HG02938 (cell line): ENCODE results near the gene MAGOH.

Experiments used
- ATAC-seq: cut with Tn5 transposase; IDR thresholded peaks from one replicate; pipeline ENCODE4 v1.9.1; 2021; ENCODE audit warnings: mild to moderate bottlenecking, moderate library complexity; ENCODE audit not compliant: unreplicated experiment

Gene MAGOH

GRCh38 chr1:53271446-53272090 is 33.2 kb upstream of the MAGOH start:
- no peak for ATAC-seq

DNA sequence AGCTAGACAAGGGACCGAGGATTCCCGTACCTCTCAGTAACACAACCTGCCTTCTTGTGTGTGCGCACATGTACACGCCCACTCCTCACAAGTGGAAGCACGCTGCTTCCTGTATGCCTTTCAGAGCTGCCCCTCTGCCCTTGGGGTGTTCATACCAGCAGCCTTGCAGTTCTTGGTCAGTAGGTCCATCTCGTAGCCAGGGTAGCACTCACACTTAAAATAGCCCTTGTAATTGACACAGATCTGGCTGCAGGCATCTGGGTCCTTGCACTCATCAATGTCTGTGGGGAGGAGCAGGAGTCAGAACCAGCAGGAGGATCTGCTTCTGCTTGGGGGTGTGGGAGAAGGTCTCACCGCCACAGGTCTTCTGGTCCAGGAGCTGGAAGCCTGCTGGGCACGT is 32.6 kb upstream of the MAGOH start:
- ATAC-seq, result no peak

- no peak for ATAC-seq
Observed at GRCh38 chr1:53270107-53270506, 31.8 kb upstream of the MAGOH start.

- no peak for ATAC-seq
Observed at GRCh38 chr1:53267761-53268160, 29.4 kb upstream of the MAGOH start.

GRCh38 chr1:53266038-53266437 is 27.7 kb upstream of the MAGOH start:
- ATAC-seq, result no peak

DNA sequence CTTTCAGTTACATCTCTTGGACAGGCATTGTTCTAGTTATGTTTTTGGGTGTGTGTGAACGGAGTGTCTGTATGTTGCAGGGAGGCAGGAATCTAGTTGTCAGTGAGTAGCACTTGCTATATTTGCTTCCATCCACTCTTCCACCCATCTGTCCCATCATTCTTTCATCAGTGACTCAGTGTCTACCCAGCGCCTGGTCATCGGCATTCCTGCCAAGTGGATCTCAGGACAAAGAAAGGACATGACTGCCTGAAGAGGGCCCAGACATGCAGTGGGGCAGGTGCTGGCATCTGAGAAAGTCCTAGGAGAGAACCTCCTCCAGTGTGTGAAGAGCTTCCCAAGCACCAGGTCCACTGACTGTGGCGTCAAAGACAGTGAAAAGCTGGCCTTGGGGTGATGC is 27.3 kb upstream of the MAGOH start:
- ATAC-seq, result no peak

GRCh38 chr1:53264048-53264447 is 25.7 kb upstream of the MAGOH start:
- no peak for ATAC-seq

GRCh38 chr1:53262000-53262399 is 23.7 kb upstream of the MAGOH start:
- no peak for ATAC-seq

DNA sequence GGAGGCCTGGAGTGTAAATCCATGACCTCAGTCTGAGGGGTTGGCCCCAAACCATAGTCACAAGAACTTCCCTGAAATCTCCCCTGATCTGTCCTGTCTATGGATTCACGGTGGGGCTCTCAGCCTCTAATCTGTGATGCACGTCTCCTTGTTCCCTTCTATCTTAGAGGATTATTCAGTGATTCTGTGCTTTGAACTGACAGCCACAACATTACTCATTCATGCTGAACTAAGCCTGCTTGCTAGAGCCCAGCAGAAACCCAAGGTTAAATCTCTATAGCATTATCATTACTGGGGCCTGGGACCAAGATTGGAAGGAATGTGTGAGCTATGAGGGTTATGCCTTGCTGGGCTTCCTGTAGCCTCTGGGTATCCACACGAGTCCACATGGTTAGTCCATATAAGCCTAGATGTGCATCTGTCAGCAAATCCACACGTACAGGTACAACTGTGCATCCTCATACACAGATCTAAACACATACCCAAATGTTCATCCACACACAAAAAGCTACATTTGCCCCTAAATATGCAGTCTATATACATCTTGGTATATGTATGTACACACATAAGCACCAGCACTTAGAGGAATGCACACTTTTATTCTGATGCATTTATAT is 22.4 kb upstream of the MAGOH start:
- no peak for ATAC-seq

- no peak for ATAC-seq
Observed at GRCh38 chr1:53259932-53260331, 21.6 kb upstream of the MAGOH start.

DNA sequence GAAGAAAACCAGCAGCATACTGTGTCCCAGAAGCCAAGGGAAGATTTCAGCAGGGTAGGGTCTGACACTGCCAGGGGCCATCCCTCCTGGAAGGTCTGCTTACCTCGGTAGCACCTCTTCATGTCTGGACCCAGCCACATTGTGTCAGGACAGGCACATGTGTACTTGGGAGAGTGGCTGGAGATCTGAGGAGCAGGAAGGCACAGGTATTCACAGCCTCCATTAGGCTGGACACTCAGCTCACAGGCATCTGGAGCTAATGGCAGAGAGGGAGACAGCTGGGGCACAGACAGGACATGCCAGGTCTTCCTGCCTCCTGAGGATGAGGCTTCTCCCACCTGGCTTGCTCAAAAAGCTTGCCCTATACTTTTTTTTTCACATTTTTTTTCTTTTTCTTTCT is 19.9 kb upstream of the MAGOH start:
- no peak for ATAC-seq

- ATAC-seq, result no peak
Observed at GRCh38 chr1:53257454-53258081, 19.2 kb upstream of the MAGOH start.

GRCh38 chr1:53256511-53257453 is 18.5 kb upstream of the MAGOH start:
- ATAC-seq, result no peak

GRCh38 chr1:53255031-53255430 is 16.7 kb upstream of the MAGOH start:
- ATAC-seq, result no peak

GRCh38 chr1:53254011-53254640 is 15.8 kb upstream of the MAGOH start:
- no peak for ATAC-seq

- no peak for ATAC-seq
Observed at GRCh38 chr1:53250325-53250724, 12.0 kb upstream of the MAGOH start.

GRCh38 chr1:53249706-53250105 is 11.4 kb upstream of the MAGOH start:
- no peak for ATAC-seq

DNA sequence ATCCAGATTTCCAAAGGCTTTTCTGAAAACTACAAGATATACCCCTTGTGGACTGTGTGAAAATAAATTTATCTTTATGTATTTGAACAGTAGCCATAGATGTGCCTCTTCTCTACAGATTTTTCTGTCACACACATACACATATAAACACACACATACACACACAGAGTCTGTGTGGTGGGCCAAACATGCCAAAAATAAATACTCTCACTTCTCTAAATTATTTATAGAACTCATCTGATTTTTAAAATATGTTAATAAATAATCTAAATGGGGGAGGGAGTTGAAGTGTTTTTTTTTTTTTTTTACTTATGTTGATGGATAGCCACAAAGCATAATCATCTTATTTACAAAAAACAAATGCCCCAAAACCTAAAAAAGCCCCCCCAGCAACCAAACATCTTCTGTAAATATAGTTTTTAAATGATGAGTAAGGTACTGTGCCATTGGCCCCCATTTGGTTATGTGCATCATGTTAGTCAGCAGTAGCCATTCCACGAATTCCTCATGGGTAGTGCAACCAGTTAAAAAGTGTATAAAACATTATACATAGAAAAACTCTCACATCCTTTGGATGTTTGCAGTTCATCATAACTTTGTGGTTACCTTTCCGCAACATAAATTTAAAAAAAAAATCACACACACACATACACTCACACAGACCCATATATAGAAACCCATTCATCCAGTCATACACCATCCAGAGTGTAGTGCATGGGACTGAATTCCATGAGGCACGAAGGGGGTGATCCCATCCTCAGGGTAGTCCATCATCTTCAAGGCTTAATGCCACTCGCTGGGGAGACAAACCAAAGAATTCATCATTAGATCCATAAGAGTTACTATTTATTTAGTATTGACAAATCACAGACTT is 8.2 kb upstream of the MAGOH start:
- no peak for ATAC-seq

GRCh38 chr1:53244141-53244540 is 5.8 kb upstream of the MAGOH start:
- ATAC-seq, result no peak

GRCh38 chr1:53242381-53242780 is 4.1 kb upstream of the MAGOH start:
- no peak for ATAC-seq
